Sigmoid colon (tissue), 4 donors: ENCODE results near the gene CRKL.

ENCODE experiments used
- CTCF ChIP-seq, 4 experiments: fragments of 450-650 bp in 3 of 4; fragments of 200-600 bp in 1 of 4; IDR thresholded peaks; one replicate each; pipeline ENCODE4 v1.5.1; 2016 to 2019; ENCODE audit warnings: antibody characterized with exemption in 4 of 4, mild to moderate bottlenecking in 3 of 4, moderate library complexity in 2 of 4
- EP300 ChIP-seq, 4 donors: sonication (generic); formaldehyde crosslinking; IDR thresholded peaks; one replicate each; pipeline ENCODE4 v1.6.1; 2017; ENCODE audit warnings: antibody characterized with exemption in 4 of 4
- POLR2A ChIP-seq, 2 donors: fragments of 450-650 bp; IDR thresholded peaks; one replicate each; pipeline ENCODE4 v1.6.1; 2016; ENCODE audit warnings: antibody characterized with exemption in 2 of 2, mild to moderate bottlenecking in 2 of 2, moderate library complexity in 2 of 2

- TF ChIP-seq CTCF (IDR thresholded peaks at IDR 0.05) (no peak), EP300 (IDR thresholded peaks at IDR 0.05) (no peak), POLR2A (IDR thresholded peaks at IDR 0.05) (no peak)
Observed at GRCh38 chr22:20875296-20875695, 41.9 kb upstream of the CRKL start.
